HEK293T (cell line): ENCODE data around the gene CAST.

ENCODE experiments used
- CTCF ChIA-PET: fragments of 350-600 bp; formaldehyde crosslinking; extraction: SDS; loops from one replicate; lab custom pipeline; 2021; ENCODE audit warnings: antibody characterized with exemption, inconsistent platforms; lab: Yijun Ruan, JAX
- POLR2A ChIA-PET: fragments of 350-600 bp; formaldehyde crosslinking; extraction: SDS; loops from one replicate; lab custom pipeline; 2020; ENCODE audit warnings: antibody characterized with exemption, inconsistent platforms; lab: Yijun Ruan, JAX
- DNase-seq: peaks from one replicate; pipeline ENCODE4 v3.0.0; 2012; ENCODE audit warnings: mixed read lengths; ENCODE audit errors: extremely low spot score
- ARNT ChIP-seq: fragments of 450-650 bp; IDR thresholded peaks from 2 replicates; pipeline ENCODE4 v1.6.1; 2017; ENCODE audit warnings: mild to moderate bottlenecking
- BHLHE40 ChIP-seq: fragments of 450-650 bp; IDR thresholded peaks from 2 replicates; pipeline ENCODE4 v1.6.1; 2016; ENCODE audit warnings: mild to moderate bottlenecking, moderate library complexity, borderline replicate concordance
- CTBP1 ChIP-seq: fragments of 450-650 bp; IDR thresholded peaks from 2 replicates; pipeline ENCODE4 v1.6.1; 2016; ENCODE audit warnings: borderline replicate concordance
- ELF4 ChIP-seq: fragments of 450-650 bp; IDR thresholded peaks from 2 replicates; pipeline ENCODE4 v1.6.1; 2017; ENCODE audit warnings: antibody characterized with exemption
- FOXA1 ChIP-seq: fragments of 450-650 bp; IDR thresholded peaks from 2 replicates; pipeline ENCODE4 v1.6.1; 2016; ENCODE audit warnings: mild to moderate bottlenecking
- FOXK2 ChIP-seq: fragments of 450-650 bp; IDR thresholded peaks from 2 replicates; pipeline ENCODE4 v1.6.1; 2016; ENCODE audit warnings: mild to moderate bottlenecking
- FOXM1 ChIP-seq: fragments of 450-650 bp; IDR thresholded peaks from 2 replicates; pipeline ENCODE4 v1.6.1; 2017; ENCODE audit warnings: mild to moderate bottlenecking, borderline replicate concordance
- HDGF ChIP-seq: fragments of 450-650 bp; IDR thresholded peaks from 2 replicates; pipeline ENCODE4 v1.6.1; 2017; ENCODE audit warnings: antibody characterized with exemption, borderline replicate concordance
- L3MBTL2 ChIP-seq: fragments of 450-650 bp; conservative IDR thresholded peaks from 2 replicates; pipeline ENCODE4 v1.6.1; 2016; ENCODE audit warnings: mild to moderate bottlenecking
- LEF1 ChIP-seq: fragments of 450-650 bp; IDR thresholded peaks from 2 replicates; pipeline ENCODE4 v1.6.1; 2017; ENCODE audit warnings: mild to moderate bottlenecking, borderline replicate concordance
- NFRKB ChIP-seq: fragments of 450-650 bp; IDR thresholded peaks from 2 replicates; pipeline ENCODE4 v1.6.1; 2016; ENCODE audit warnings: mild to moderate bottlenecking, moderate library complexity
- SP1 ChIP-seq: fragments of 450-650 bp; IDR thresholded peaks from 2 replicates; pipeline ENCODE4 v1.6.1; 2017
- SUZ12 ChIP-seq: fragments of 450-650 bp; IDR thresholded peaks from 2 replicates; pipeline ENCODE4 v1.6.1; 2016; ENCODE audit warnings: mild to moderate bottlenecking
- TARDBP ChIP-seq: fragments of 450-650 bp; IDR thresholded peaks from 2 replicates; pipeline ENCODE4 v1.6.1; 2016
- ZNF384 ChIP-seq: fragments of 450-650 bp; IDR thresholded peaks from 2 replicates; pipeline ENCODE4 v1.6.1; 2016
- TF ChIP-seq, protein P1 (sequence below): fragments of 450-650 bp; IDR thresholded peaks from 2 replicates; pipeline ENCODE4 v1.6.1; 2016

Gene CAST

DNA sequence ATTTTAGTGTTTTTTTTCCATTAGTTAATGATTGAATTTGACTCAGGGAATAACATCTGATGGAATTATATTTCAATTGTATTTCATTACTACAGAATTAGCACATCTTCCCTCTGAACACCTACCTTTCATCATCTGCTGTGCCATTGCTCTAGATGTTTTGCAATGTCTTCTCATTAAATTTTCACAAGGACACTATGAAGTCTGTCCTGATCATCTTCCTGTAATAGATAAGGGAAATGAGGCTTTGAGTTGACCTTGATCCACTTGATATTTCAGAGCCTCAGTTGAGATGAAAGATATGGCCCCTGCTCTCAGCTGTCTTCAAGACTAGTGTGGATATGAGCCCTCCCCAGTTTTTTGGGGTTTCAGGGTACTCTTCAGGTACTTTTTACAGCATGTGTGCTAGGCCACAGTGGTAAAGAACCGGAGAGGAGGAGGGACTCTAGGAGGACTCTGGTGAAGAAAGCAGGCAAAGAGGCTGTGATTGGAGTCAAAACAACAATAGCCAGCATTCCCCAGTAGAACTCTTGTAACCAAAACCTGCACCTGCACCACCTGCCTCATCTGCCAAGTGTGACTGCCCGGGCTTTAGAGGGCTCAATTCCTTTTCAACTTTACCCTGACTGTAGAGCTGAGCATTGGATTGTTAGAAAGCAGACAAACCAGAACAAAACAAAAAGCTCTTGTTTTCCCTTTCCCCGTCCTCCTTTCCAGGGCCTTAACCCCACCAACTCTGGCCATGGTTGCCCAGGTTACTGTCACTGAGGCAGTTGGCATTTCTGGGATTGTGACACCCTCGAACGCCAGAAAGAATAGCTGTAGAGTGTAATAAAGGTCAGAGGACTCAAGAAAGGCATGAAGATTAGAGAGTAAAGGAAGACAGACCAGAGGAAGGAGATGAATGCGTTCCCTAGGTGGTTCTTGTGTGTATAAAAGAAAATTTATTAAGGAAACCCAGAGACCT lies 89.3 kb downstream of the CAST start:
- POLR2A ChIA-PET = no interaction called here
- no peak for DNase-seq
- TF ChIP-seq TARDBP = no peak
- TF ChIP-seq, protein P1, sequence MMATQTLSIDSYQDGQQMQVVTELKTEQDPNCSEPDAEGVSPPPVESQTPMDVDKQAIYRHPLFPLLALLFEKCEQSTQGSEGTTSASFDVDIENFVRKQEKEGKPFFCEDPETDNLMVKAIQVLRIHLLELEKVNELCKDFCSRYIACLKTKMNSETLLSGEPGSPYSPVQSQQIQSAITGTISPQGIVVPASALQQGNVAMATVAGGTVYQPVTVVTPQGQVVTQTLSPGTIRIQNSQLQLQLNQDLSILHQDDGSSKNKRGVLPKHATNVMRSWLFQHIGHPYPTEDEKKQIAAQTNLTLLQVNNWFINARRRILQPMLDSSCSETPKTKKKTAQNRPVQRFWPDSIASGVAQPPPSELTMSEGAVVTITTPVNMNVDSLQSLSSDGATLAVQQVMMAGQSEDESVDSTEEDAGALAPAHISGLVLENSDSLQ = no peak
- CTCF ChIA-PET = interaction anchor here (0.7 to 1.8 kb wide), 9 partner anchors 9 to 413 kb away, joined by 3 to 19 read pairs (median 6); partner anchors contain the start of gene LIX1

DNA sequence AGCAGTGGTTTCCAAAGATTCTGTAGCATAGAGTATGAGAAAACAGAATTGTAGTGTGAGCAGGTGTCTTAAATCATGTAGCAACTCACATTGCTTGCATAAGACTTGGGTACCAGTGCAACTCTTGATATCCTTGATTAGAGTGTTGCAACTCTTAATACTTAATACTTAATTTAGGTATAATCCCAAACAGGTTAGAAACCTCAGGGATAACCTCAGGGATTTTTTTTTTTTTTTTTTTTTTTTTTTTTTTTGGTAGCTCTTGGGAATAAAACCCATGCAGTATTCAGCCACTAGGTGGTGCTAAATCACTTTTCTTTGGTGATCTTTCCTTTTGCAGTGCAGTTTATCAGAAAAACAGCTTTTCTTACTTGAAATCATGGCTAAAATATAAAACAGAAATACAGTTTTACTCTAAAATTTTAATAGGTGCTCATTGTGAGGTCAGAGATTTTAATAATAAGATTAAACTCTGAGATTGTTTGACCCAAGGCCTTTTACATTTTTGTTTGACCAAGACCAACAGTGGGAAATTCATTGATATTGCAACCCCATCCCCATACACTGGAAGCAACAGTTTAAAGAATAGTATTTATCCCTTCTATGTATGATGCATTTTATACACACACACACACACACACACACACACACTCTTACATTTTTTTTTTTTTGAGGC lies 90.3 kb downstream of the CAST start:
- DNase-seq = peak; percentile 40
- ChIA-PET CTCF (interaction anchor here (0.7 to 1.8 kb wide), 13 partner anchors 10 to 412 kb away, joined by 3 to 19 read pairs (median 5); partner anchors contain the start of gene LIX1), POLR2A (no interaction called here)
- TF ChIP-seq ARNT (no peak), FOXK2 (no peak), ELF4 (no peak), SUZ12 (no peak), L3MBTL2 (no peak), ZNF384 (peak; percentile 96)

DNA sequence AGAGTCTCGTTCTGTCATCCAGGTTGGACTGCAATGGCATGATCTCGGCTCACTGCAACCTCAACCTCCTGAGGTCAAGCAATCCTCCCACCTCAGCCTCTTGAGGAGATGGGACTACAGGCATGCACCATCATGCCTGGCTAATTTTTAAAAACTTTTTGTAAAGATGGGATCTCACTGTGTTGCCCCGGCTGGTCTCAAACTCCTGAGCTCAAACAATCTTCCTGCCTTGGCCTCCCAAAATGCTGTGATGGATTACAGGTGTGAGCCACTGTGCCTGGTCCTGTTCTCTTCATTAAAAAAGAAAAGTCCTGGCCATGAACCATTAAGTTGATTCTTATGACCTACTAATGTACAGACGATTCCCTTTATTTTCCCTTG lies 90.8 kb downstream of the CAST start:
- ChIA-PET POLR2A (no interaction called here), CTCF (interaction anchor here (0.7 to 1.8 kb wide), 9 partner anchors 10 to 409 kb away, joined by 3 to 19 read pairs (median 6); no protein-coding TSS in a partner anchor)
- no peak for DNase-seq
- TF ChIP-seq SP1 (no peak), CTBP1 (no peak), L3MBTL2 (no peak), TARDBP (no peak), SUZ12 (no peak), ARNT (no peak)
- TF ChIP-seq, protein P1 = no peak

DNA sequence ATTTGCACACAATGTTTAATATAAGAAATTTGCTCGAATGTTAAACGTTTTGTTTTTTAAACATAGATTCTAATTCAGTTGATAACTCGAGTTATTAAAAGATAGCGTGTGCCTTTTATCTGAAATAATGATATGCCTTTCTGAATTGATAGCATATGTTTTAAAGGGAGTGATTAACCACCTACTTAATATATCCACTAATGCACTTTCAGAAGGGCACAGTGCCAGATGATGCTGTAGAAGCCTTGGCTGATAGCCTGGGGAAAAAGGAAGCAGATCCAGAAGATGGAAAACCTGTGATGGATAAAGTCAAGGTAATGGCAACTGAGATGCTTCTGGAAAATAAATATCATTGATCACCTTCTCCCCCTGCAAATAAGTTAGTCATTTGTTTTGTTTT lies 91.7 kb downstream of the CAST start:
- TF ChIP-seq BHLHE40 (no peak), TARDBP (no peak), SUZ12 (no peak), CTBP1 (no peak), ZNF384 (no peak), LEF1 (no peak), FOXM1 (no peak), FOXA1 (no peak)
- TF ChIP-seq, protein P1 = no peak
- POLR2A ChIA-PET = no interaction called here
- CTCF ChIA-PET = no interaction called here
- DNase-seq = no peak

DNA sequence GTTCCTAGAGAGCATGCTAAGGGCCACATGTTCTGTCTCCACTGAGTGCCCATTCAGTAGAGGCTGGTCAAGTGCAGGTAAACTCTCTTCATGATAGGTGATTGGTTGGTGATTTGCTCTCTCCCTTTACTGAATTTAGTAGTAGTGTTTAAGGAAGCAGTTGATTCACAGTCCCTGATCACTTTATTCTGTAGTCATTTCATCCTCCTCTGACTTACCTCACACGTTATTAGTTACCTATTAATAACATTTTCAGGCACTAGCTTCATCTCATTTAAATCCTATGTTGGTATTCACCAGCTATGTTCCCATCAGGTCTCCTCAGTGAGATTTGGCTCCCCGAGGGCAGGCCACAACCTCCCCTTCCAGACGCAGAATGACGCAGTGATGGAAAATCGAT lies 93.7 kb downstream of the CAST start:
- no peak for DNase-seq
- TF ChIP-seq FOXK2 (no peak), L3MBTL2 (no peak), ELF4 (no peak), LEF1 (no peak), ARNT (no peak), TARDBP (no peak), ZNF384 (no peak), BHLHE40 (no peak), NFRKB (no peak), FOXA1 (no peak), SP1 (no peak), CTBP1 (no peak), HDGF (no peak), SUZ12 (no peak), FOXM1 (no peak)
- TF ChIP-seq, protein P1 = no peak
- ChIA-PET POLR2A (no interaction called here), CTCF (no interaction called here)

DNA sequence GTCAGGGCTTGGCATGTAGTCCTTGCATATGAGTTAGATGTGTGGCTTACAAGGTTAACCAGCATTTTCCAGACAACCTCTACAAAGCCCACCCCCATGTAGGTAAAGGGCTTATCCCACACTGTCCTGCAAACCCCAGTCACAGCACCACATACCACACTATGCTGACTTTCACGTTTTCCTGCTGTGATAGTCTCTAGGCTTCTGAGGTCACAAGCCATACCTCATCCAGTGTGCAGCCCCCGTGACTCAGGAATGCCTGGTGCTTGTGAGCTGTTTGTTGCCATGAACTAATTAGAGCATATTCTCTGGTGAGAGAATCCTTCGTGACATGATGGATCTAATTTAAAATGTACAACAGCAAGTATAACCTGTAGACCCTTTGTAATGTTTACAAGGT lies 94.8 kb downstream of the CAST start:
- TF ChIP-seq FOXM1 (no peak), CTBP1 (no peak), ZNF384 (no peak), ARNT (no peak), L3MBTL2 (no peak), SP1 (no peak), FOXK2 (no peak), LEF1 (no peak), BHLHE40 (no peak), NFRKB (no peak)
- TF ChIP-seq, protein P1 = no peak
- no peak for DNase-seq
- CTCF ChIA-PET = no interaction called here
- POLR2A ChIA-PET = interaction anchor here (0.6 kb wide), 1 partner anchor 53 kb away, joined by 3 read pairs; no protein-coding TSS in a partner anchor
